Germinal center (tissue), 1 donor: ENCODE results near the gene SIGMAR1.

Experiments
- DNase-seq: peaks from one replicate; pipeline ENCODE4 v3.0.0; 2012; ENCODE audit warnings: mixed read lengths, low spot score

The SIGMAR1 gene

GRCh38 chr9:34637356-34638137 is at the start of gene SIGMAR1:
SIGMAR1 (minus strand) TSS chr9:34637787; CDS start chr9:34637697, 90 bp downstream.
- DNase-seq, result peak; percentile 95

GRCh38 chr9:34686732-34687131 is 49.1 kb upstream of the SIGMAR1 start:
- no peak for DNase-seq

GRCh38 chr9:34686231-34686630 is 48.6 kb upstream of the SIGMAR1 start:
- DNase-seq, result no peak

- DNase-seq, result no peak
Measured at GRCh38 chr9:34685591-34685990, 48.0 kb upstream of the SIGMAR1 start.

- no peak for DNase-seq
Measured at GRCh38 chr9:34684816-34685215, 47.2 kb upstream of the SIGMAR1 start.

GRCh38 chr9:34684145-34684544 is 46.6 kb upstream of the SIGMAR1 start:
- no peak for DNase-seq

GRCh38 chr9:34675869-34676268 is 38.3 kb upstream of the SIGMAR1 start:
- no peak for DNase-seq

- peak; percentile 70 for DNase-seq
Measured at GRCh38 chr9:34675048-34675714, 37.6 kb upstream of the SIGMAR1 start.

GRCh38 chr9:34674440-34674839 is 36.9 kb upstream of the SIGMAR1 start:
- DNase-seq, result no peak

GRCh38 chr9:34671307-34671706 is 33.7 kb upstream of the SIGMAR1 start:
- DNase-seq, result no peak

GRCh38 chr9:34669809-34670562 is 32.4 kb upstream of the SIGMAR1 start:
- no peak for DNase-seq

GRCh38 chr9:34665381-34666250 is 28.0 kb upstream of the SIGMAR1 start:
- DNase-seq, result peak; percentile 94

- no peak for DNase-seq
Measured at GRCh38 chr9:34665067-34665380, 27.4 kb upstream of the SIGMAR1 start.

- DNase-seq, result peak; percentile 78
Measured at GRCh38 chr9:34664281-34665066, 26.9 kb upstream of the SIGMAR1 start.

- no peak for DNase-seq
Measured at GRCh38 chr9:34663303-34663605, 25.7 kb upstream of the SIGMAR1 start.

GRCh38 chr9:34662526-34663302 is 25.1 kb upstream of the SIGMAR1 start, which contains the start of gene CCL27:
CCL27 (minus strand) TSS chr9:34662657; CDS start chr9:34662633, 24 bp downstream.
- no peak for DNase-seq

GRCh38 chr9:34659592-34660253 is 22.1 kb upstream of the SIGMAR1 start:
- no peak for DNase-seq

GRCh38 chr9:34658461-34658860 is 20.9 kb upstream of the SIGMAR1 start:
- no peak for DNase-seq

- no peak for DNase-seq
Measured at GRCh38 chr9:34656992-34657391, 19.4 kb upstream of the SIGMAR1 start.

GRCh38 chr9:34655394-34655793 is 17.8 kb upstream of the SIGMAR1 start:
- DNase-seq, result no peak
